Activated CD4-positive, alpha-beta T cell treated with anti-CD3 and anti-CD28 coated beads for 36 hours (primary cell): Measurements from ENCODE around the gene S100A3. TPM values are rescaled to one million over a fixed set of nuclear protein-coding genes. Genes with fewer than 3 reads are reported as not detected.

Source experiments
- ATAC-seq: fragments of 200-7000 bp; cut with Tn5 transposase; one replicate; pipeline ENCODE4 v1.10.0; 2021; ENCODE audit warnings: mild to moderate bottlenecking, moderate library complexity
- CTCF ChIA-PET: fragments of 350-600 bp; sonication (Branson Sonifier 250); formaldehyde crosslinking; loops from one replicate; lab custom pipeline; 2021; ENCODE audit warnings: antibody characterized with exemption; lab: Charles Lee
- POLR2A ChIA-PET: fragments of 350-600 bp; sonication (Branson Sonifier 250); formaldehyde crosslinking; loops from one replicate; lab custom pipeline; 2021; ENCODE audit warnings: antibody characterized with exemption, inconsistent platforms; lab: Charles Lee
- DNase-seq: peaks from one replicate; pipeline ENCODE4 v3.0.0-alpha.2; 2020
- H3K27ac Mint-ChIP-seq: one replicate; pipeline ENCODE4 v1.8.0; 2021; ENCODE audit warnings: mixed read lengths
- H3K27me3 Mint-ChIP-seq: one replicate; pipeline ENCODE4 v1.8.0; 2021; ENCODE audit warnings: mixed read lengths
- H3K36me3 Mint-ChIP-seq: one replicate; pipeline ENCODE4 v1.8.0; 2021; ENCODE audit warnings: low read depth, mixed read lengths
- H3K4me1 Mint-ChIP-seq: one replicate; pipeline ENCODE4 v1.8.0; 2021; ENCODE audit warnings: mixed read lengths
- H3K4me3 Mint-ChIP-seq: one replicate; pipeline ENCODE4 v1.8.0; 2021; ENCODE audit warnings: mild to moderate bottlenecking, moderate library complexity, mixed read lengths
- H3K9me3 Mint-ChIP-seq: one replicate; pipeline ENCODE4 v1.8.0; 2021; ENCODE audit warnings: low read depth, mixed read lengths
- intact Hi-C, 2 experiments: fragments of 100-400 bp; cut with DNase I in 1 of 2; cut with micrococcal nuclease in 1 of 2; formaldehyde crosslinking; loops; one replicate each; pipeline versions ENCODE4 v1.14.2 to v1.15.1; 2022 to 2024; cut with DNase I, micrococcal nuclease
- total RNA-seq, 2 experiments: library from RNA; stranded (reverse); gene quantifications; one replicate each; pipeline ENCODE4 v1.2.3, GENCODE V29; 2021

The S100A3 gene
- total RNA-seq, 2 experiments from 2014 or later, result not detected

DNA sequence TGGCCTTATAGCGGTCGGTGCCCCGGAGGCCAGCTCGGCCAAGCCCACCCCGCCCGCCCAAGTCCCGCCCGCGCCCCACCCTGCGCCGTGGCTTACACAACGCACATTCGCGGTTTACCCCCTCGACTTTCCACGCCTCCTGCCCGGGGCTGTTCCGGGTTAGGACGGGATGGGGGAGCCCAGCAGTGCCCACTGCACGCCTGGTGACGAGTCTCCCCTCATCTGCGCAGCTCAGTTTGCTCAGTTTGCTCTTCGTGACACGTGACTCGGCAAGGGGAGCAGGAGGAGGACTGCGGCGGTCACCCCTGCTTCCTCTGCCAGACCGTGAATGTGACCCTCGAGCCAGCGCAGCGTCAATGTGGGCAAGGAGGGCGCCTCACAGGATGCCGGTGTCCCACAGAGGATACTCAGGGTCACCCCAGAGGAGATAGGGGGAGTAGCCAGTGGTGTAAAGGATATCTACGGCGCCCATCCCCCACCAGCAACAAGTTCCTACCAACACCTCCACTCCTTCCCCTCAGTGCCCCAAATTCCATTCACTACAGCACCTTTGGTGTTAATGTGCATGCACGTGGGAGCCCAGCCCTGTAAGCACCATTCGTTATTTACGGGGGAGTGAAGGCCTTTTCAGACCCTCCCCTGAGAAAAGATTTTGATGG is 12.9 kb downstream of the S100A3 start:
- ChIA-PET POLR2A (interaction anchor here (0.6 to 2.5 kb wide), 6 partner anchors 8 to 99 kb away, joined by 3 to 19 read pairs (median 3); partner anchors contain the start of genes CHTOP, S100A2 and S100A4), CTCF (interaction anchor here (0.6 to 5.4 kb wide), 10 partner anchors 8 to 463 kb away, joined by 3 to 63 read pairs (median 6); partner anchors contain the start of genes S100A4 and SLC27A3)
- Mint-ChIP-seq H3K36me3 (peaks cover 17% of the 10 kb centered on the region), H3K9me3 (no peaks in the 10 kb centered on the region), H3K27me3 (no peaks in the 10 kb centered on the region), H3K27ac (peak overlapping the region; percentile 98), H3K4me3 (peak overlapping the region; percentile 89), H3K4me1 (peaks cover 70% of the 10 kb centered on the region)
- ATAC-seq (peak; percentile 67), DNase-seq (peak; percentile 88)
- intact Hi-C loops, result loop anchor here (10.0 kb wide), 1 partner anchor 429 kb away; the partner anchor contains the start of genes CREB3L4 (in 2 of the 2) and SLC39A1 (in 2 of the 2)

DNA sequence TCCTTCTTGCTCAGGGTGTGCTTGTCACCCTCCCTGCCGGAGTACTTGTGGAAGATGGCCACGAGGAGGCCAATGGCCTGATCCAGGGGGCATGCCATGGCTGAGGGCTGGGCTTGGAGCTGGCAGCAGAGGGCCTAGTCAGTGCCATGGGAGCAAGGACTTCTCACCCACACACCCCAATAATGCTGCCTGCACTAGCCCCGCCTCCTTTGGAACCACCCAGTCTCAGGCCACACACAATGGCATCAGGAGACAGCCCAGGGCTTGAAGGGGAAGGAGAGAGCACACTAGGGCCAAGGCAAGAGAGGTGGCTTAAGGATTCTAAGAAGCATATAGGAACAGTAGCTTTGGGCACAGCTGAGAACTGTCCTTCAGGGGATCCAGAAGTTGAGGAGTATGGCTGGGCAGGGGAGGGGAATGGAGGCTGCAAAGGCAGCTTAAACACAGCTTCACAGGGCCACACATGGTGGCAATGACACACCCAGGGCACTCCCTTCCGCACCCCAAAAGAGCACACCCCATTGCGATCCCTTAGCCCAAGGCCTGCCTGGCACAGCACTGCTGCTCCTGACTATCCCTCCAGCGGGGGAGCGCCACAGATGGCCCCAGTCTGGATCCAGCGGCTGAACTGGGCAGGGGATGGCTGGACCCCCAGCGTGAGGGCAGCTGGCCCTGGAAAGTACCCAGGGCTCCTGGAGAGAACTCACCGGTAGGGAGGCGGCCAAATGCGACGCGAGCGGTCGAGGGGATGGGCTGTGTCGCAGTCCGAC is 13.6 kb downstream of the S100A3 start, which contains the start of gene S100A6:
TSS of gene S100A6 (minus strand) at position 750 of the 770 bp plus-strand sequence. CDS start at position 98, 652 bp downstream.
- no peaks in the 10 kb centered on the region for H3K27me3 Mint-ChIP-seq
- H3K36me3 Mint-ChIP-seq, result peaks cover 17% of the 10 kb centered on the region
- intact Hi-C loops, result loop anchor here (1.0 to 10.0 kb wide), 2 partner anchors 10 to 429 kb away; partner anchors contain the start of genes CREB3L4 (in 2 of the 2), S100A4 (in 2 of the 2) and SLC39A1 (in 2 of the 2)
- H3K4me1 Mint-ChIP-seq, result peaks cover 69% of the 10 kb centered on the region
- DNase-seq (peak; percentile 72), ATAC-seq (peak; percentile 39)
- H3K27ac Mint-ChIP-seq, result peak within 1 kb of the TSS; percentile 98
- no peaks in the 10 kb centered on the region for H3K9me3 Mint-ChIP-seq
- ChIA-PET POLR2A (interaction anchor here (0.6 to 2.5 kb wide), 6 partner anchors 8 to 146 kb away, joined by 3 to 19 read pairs (median 4); partner anchors contain the start of genes CHTOP, S100A2 and S100A4), CTCF (interaction anchor here (0.6 to 5.4 kb wide), 17 partner anchors 9 to 464 kb away, joined by 3 to 63 read pairs (median 4); partner anchors contain the start of genes S100A4 and SLC27A3)
- peak within 1 kb of the TSS; percentile 89 for H3K4me3 Mint-ChIP-seq

DNA sequence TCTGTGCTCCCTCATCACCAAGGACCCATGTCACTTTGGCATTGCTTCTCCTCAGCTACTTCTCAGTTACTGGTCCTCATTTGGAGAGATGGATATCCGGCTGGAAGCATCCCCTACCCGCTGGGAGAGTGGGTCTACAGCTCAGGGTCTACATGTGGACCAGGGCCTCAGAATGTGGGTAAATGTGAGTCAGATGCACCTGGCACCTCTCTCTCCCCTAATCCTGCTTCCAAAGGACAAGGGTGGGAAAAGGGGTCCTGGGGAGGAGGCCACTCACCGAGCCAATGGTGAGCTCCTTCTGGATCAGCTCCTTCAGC is 14.2 kb downstream of the S100A3 start:
- no peaks in the 10 kb centered on the region for H3K27me3 Mint-ChIP-seq
- peaks cover 17% of the 10 kb centered on the region for H3K36me3 Mint-ChIP-seq
- H3K9me3 Mint-ChIP-seq, result no peaks in the 10 kb centered on the region
- H3K4me1 Mint-ChIP-seq, result peaks cover 64% of the 10 kb centered on the region
- ChIA-PET POLR2A (interaction anchor here (0.6 to 2.5 kb wide), 5 partner anchors 10 to 147 kb away, joined by 3 to 19 read pairs (median 4); partner anchors contain the start of genes CHTOP, S100A2 and S100A4), CTCF (interaction anchor here (0.6 to 5.4 kb wide), 10 partner anchors 9 to 464 kb away, joined by 3 to 63 read pairs (median 6); partner anchors contain the start of gene S100A4)
- H3K4me3 Mint-ChIP-seq, result peak overlapping the region; percentile 89
- peak overlapping the region; percentile 94 for H3K27ac Mint-ChIP-seq
- ATAC-seq (no peak), DNase-seq (no peak)
- intact Hi-C loops, result loop anchor here (1.0 to 10.0 kb wide), 4 partner anchors 10 to 430 kb away; partner anchors contain the start of genes CREB3L4 (in 2 of the 2), S100A4 (in 2 of the 2), SLC39A1 (in 2 of the 2) and INTS3 (in 1 of the 2)

DNA sequence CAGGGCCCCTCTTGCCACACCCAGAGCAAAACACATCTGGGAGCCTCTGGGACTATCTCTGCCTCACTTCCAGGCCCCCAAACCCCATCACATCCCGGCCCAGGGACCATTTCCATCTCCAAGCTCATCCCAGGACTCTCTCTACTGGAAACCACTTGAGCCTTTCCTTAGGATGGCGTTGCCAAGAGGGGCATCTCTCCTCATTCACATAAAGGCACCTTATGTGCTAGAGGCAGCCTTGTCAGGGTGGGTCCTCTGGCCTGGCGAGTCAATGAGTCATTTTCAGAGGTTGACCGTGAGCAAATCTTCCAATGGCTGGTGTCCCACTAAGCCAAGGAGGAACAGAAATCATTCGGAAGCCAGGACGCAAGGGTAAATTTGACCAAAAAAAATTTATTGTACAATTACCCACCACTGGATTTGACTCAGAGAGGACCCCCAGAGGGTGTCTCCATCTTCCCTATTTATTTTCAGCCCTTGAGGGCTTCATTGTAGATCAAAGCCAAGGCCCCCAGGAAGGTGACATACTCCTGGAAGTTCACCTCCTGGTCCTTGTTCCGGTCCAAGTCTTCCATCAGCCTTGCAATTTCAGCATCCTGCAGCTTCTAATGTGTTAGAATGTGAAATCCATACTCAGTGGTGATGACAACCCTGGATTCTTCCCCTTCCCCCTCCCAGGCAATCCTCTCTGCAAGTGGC is 14.7 kb downstream of the S100A3 start:
- intact Hi-C loops, result loop anchor here (5.0 to 10.0 kb wide), 3 partner anchors 83 to 430 kb away; partner anchors contain the start of genes CREB3L4 (in 2 of the 2), SLC39A1 (in 2 of the 2), INTS3 (in 1 of the 2) and S100A14 (in 1 of the 2)
- POLR2A ChIA-PET, result interaction anchor here (0.7 to 2.5 kb wide), 3 partner anchors 10 to 100 kb away, joined by 3 to 19 read pairs (median 13); partner anchors contain the start of genes CHTOP, S100A2 and S100A4
- H3K27ac Mint-ChIP-seq, result peak overlapping the region; percentile 94
- H3K9me3 Mint-ChIP-seq, result no peaks in the 10 kb centered on the region
- CTCF ChIA-PET, result interaction anchor here (0.7 to 5.4 kb wide), 15 partner anchors 8 to 100 kb away, joined by 3 to 97 read pairs (median 8); partner anchors contain the start of genes CHTOP and S100A4
- no peaks in the 10 kb centered on the region for H3K27me3 Mint-ChIP-seq
- H3K4me1 Mint-ChIP-seq, result peaks cover 59% of the 10 kb centered on the region
- H3K4me3 Mint-ChIP-seq, result peak overlapping the region; percentile 89
- DNase-seq (no peak), ATAC-seq (no peak)
- H3K36me3 Mint-ChIP-seq, result peaks cover 17% of the 10 kb centered on the region

DNA sequence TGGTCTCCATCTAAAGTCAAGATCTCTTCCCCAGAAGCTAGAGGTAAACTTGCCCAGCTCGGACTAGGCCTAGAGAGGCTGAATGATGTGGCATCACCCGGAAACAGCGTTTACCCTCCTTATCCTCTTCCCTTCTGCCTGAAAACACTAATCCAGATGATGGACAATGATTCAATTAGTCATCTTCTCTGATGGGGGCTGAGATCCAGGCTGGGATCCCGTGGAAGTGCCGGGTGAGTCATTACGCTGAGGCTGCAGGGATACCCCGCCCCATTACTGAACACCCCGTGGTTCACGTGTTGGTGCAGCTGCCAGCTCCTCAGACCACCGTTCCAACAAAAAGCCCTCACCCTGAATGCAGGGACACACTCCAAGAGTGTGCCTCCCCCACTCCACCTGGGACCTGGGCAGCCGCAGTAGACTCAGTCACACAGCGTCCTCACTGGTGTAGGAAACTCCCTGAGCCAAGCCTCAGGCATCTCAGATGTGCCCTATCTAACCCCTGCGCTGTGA is 15.3 kb downstream of the S100A3 start:
- Mint-ChIP-seq H3K27ac (peak overlapping the region; percentile 94), H3K4me1 (peaks cover 58% of the 10 kb centered on the region), H3K27me3 (no peaks in the 10 kb centered on the region), H3K9me3 (no peaks in the 10 kb centered on the region), H3K4me3 (peak overlapping the region; percentile 89), H3K36me3 (peaks cover 17% of the 10 kb centered on the region)
- ChIA-PET CTCF (interaction anchor here (0.7 to 5.4 kb wide), 16 partner anchors 10 to 101 kb away, joined by 3 to 97 read pairs (median 8); partner anchors contain the start of genes CHTOP and S100A4), POLR2A (interaction anchor here (1.0 to 2.2 kb wide), 2 partner anchors 32 to 39 kb away, joined by 3 to 13 read pairs; partner anchors contain the start of gene S100A2)
- intact Hi-C loops, result loop anchor here (1.0 to 10.0 kb wide), 8 partner anchors 35 to 431 kb away; partner anchors contain the start of genes CREB3L4 (in 2 of the 2), SLC39A1 (in 2 of the 2), CHTOP (in 1 of the 2) and ILF2 (in 1 of the 2)
- ATAC-seq, result no peak
- peak; percentile 33 for DNase-seq

DNA sequence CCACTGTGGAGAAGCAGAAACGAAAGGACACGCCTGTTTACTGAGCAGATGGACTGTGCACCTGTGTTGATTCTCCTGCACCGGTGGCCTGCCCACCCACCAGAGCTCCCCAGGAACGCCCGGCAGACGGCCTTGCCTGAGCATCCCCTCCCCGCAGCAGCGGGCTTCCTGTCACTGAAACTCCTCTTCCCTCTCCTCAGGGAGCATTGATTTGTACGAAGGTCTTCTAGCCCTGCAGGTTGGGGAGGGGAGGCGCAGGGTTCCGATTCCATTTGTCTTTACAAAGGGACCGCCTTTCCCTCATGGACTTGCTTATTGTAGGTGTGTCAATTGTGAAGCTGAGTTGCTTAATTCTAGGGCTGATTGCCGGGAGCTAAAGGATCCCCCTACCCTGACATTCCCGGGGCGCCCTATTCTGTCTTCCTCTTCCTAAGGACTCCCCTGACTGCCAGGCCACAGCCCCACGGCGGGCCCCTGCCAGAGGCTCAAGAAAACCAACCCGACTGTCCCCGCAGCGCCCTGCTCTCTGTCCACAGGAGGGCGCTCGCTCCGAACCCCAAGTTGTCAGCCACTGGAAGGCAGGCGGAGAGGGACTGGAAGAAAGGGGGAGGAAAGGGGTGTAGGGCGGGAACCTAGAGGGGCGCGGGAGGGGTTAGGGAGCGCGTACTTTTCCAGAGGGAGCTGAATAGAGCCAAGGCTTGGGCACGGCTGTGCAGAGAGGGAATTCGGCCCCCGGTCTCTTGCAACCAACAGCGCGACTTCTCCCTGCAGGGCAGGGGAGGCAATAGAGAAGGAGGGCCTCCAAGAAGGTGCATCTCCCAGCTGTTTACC is 16.1 kb downstream of the S100A3 start:
- H3K27ac Mint-ChIP-seq, result peak overlapping the region; percentile 94
- peak overlapping the region; percentile 89 for H3K4me3 Mint-ChIP-seq
- ATAC-seq, result peak; percentile 31
- intact Hi-C loops, result loop anchor here (1.0 to 10.0 kb wide), 9 partner anchors 22 to 432 kb away; partner anchors contain the start of genes CREB3L4 (in 2 of the 2), SLC39A1 (in 2 of the 2), CHTOP (in 1 of the 2) and ILF2 (in 1 of the 2)
- H3K27me3 Mint-ChIP-seq, result no peaks in the 10 kb centered on the region
- peak; percentile 91 for DNase-seq
- peaks cover 17% of the 10 kb centered on the region for H3K36me3 Mint-ChIP-seq
- H3K4me1 Mint-ChIP-seq, result peaks cover 58% of the 10 kb centered on the region
- CTCF ChIA-PET, result interaction anchor here (0.6 to 5.4 kb wide), 32 partner anchors 9 to 1277 kb away, joined by 3 to 97 read pairs (median 4); partner anchors contain the start of genes CHTOP, S100A2 and S100A4
- POLR2A ChIA-PET, result interaction anchor here (0.8 to 2.1 kb wide), 7 partner anchors 12 to 458 kb away, joined by 3 to 14 read pairs (median 4); partner anchors contain the start of genes CHTOP, RPS27, S100A4 and SNAPIN
- no peaks in the 10 kb centered on the region for H3K9me3 Mint-ChIP-seq

DNA sequence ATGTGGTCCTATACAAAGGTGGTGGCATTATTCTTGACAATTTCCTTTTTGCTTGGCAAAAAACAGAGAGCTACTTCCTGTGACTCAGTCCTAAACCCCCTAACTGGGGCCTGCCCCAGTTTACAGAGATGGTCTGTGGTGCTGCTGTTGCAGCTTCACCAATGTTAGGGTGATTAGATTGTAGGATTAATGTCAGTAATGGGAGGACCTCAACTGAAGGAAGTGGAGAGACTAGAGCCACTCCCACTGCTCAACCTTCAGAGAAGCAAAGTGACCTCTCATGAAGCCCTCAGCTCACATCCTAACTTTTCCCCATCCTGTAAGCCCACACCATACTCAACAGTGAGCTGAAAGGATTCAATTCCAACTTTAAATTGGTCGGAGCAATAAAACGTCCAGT is 16.9 kb downstream of the S100A3 start:
- Mint-ChIP-seq H3K27me3 (no peaks in the 10 kb centered on the region), H3K9me3 (no peaks in the 10 kb centered on the region), H3K27ac (peak overlapping the region; percentile 94), H3K36me3 (peaks cover 17% of the 10 kb centered on the region), H3K4me3 (peak overlapping the region; percentile 89), H3K4me1 (peaks cover 55% of the 10 kb centered on the region)
- DNase-seq, result peak; percentile 76
- ChIA-PET POLR2A (interaction anchor here (0.6 to 2.1 kb wide), 13 partner anchors 8 to 458 kb away, joined by 3 to 14 read pairs (median 4); partner anchors contain the start of genes CHTOP, RPS27, S100A4 and S100A5), CTCF (interaction anchor here (0.6 to 5.4 kb wide), 29 partner anchors 9 to 1277 kb away, joined by 3 to 97 read pairs (median 5); partner anchors contain the start of genes CHTOP, S100A2, S100A4 and S100A5)
- intact Hi-C loops, result loop anchor here (1.0 to 10.0 kb wide), 6 partner anchors 21 to 433 kb away; partner anchors contain the start of genes CREB3L4 (in 2 of the 2), SLC39A1 (in 2 of the 2), ILF2 (in 1 of the 2) and INTS3 (in 1 of the 2)
- peak; percentile 57 for ATAC-seq

DNA sequence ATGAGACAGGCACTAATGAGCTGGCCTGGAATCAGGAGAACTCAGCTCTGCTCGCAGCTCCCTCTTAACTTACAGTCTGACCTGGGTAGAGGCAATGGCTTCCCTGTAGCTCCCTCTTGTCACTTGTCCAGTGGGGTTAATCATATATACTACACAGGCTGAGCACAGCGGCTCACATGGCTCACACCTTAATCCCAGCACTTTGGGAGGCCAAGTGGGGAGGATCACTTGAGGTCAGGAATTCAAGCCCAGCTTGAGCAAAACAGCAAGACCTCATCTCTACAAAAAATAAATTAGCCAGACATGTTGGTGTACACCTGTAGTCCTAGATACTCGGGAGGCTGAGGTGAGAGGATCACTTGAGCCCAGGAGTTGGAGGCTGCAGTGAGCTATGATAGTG is 17.4 kb downstream of the S100A3 start:
- no peaks in the 10 kb centered on the region for H3K9me3 Mint-ChIP-seq
- ATAC-seq (no peak), DNase-seq (no peak)
- peak overlapping the region; percentile 94 for H3K27ac Mint-ChIP-seq
- intact Hi-C loops, result loop anchor here (1.0 to 10.0 kb wide), 6 partner anchors 20 to 433 kb away; partner anchors contain the start of genes CREB3L4 (in 2 of the 2), SLC39A1 (in 2 of the 2), ILF2 (in 1 of the 2) and INTS3 (in 1 of the 2)
- no peak overlapping the region for H3K4me3 Mint-ChIP-seq
- peaks cover 50% of the 10 kb centered on the region for H3K4me1 Mint-ChIP-seq
- H3K36me3 Mint-ChIP-seq, result peaks cover 17% of the 10 kb centered on the region
- POLR2A ChIA-PET, result interaction anchor here (0.6 to 2.1 kb wide), 12 partner anchors 9 to 459 kb away, joined by 3 to 14 read pairs (median 4); partner anchors contain the start of genes CHTOP, RPS27, S100A4 and S100A5
- H3K27me3 Mint-ChIP-seq, result no peaks in the 10 kb centered on the region
- CTCF ChIA-PET, result interaction anchor here (0.6 to 5.4 kb wide), 24 partner anchors 9 to 340 kb away, joined by 3 to 97 read pairs (median 6); partner anchors contain the start of genes CHTOP, S100A2, S100A4 and S100A5
